ENCODE results near the gene PPFIBP2.

Gene PPFIBP2

GRCh38 chr11:7689239-7689638 is 175.4 kb downstream of the PPFIBP2 start:
- Histone ChIP-seq H3K36me3 (ENCODE audit: insufficient read depth, low read length) (no peaks in the 10 kb centered on the region), H4K20me1 (ENCODE audit: insufficient read depth, low read length) (no peaks in the 10 kb centered on the region), H3K9ac (ENCODE audit: low read length) (no peak overlapping the region), H3K27ac (ENCODE audit: low read depth, low read length, poor library complexity, severe bottlenecking) (no peak overlapping the region), H3K4me3 (ENCODE audit: low read depth, low read length, poor library complexity, severe bottlenecking) (no peak overlapping the region), H3F3A (ENCODE audit: insufficient read depth, low read length) (no peaks in the 10 kb centered on the region), H3K9me2 (ENCODE audit: low read depth, low read length) (no peaks in the 10 kb centered on the region), H3K9me3 (ENCODE audit: low read length) (no peaks in the 10 kb centered on the region), H3K27me3 (ENCODE audit: insufficient read depth, low read length) (no peaks in the 10 kb centered on the region), H3K79me2 (ENCODE audit: insufficient read depth, low read length) (no peaks in the 10 kb centered on the region), H3K4me2 (ENCODE audit: low read length) (no peak overlapping the region), H3K4me1 (ENCODE audit: insufficient read depth, low read length, severe bottlenecking) (peaks cover under 1% of the 10 kb centered on the region), H2AFZ (ENCODE audit: low read length) (no peak overlapping the region)
- TF ChIP-seq EZH2 (IDR thresholded peaks at IDR 0.05; ENCODE audit: borderline replicate concordance, low read length) (no peak), CTCF (IDR thresholded peaks at IDR 0.05; ENCODE audit: low read length) (no peak)

GRCh38 chr11:7690648-7691047 is 176.8 kb downstream of the PPFIBP2 start:
- TF ChIP-seq CTCF (IDR thresholded peaks at IDR 0.05; ENCODE audit: low read length): no peak
- no peak for TF ChIP-seq EZH2 (IDR thresholded peaks at IDR 0.05; ENCODE audit: borderline replicate concordance, low read length)
- H3K4me1 ChIP-seq (ENCODE audit: insufficient read depth, low read length, severe bottlenecking): peaks cover 4% of the 10 kb centered on the region
- no peak overlapping the region for H3K27ac ChIP-seq (ENCODE audit: low read depth, low read length, poor library complexity, severe bottlenecking)
- H3K4me3 ChIP-seq (ENCODE audit: low read depth, low read length, poor library complexity, severe bottlenecking): no peak overlapping the region
- H3K27me3 ChIP-seq (ENCODE audit: insufficient read depth, low read length): no peaks in the 10 kb centered on the region
- H3F3A ChIP-seq (ENCODE audit: insufficient read depth, low read length): no peaks in the 10 kb centered on the region
- H3K79me2 ChIP-seq (ENCODE audit: insufficient read depth, low read length): no peaks in the 10 kb centered on the region
- no peaks in the 10 kb centered on the region for H3K9me3 ChIP-seq (ENCODE audit: low read length)
- no peak overlapping the region for H3K9ac ChIP-seq (ENCODE audit: low read length)
- H3K36me3 ChIP-seq (ENCODE audit: insufficient read depth, low read length): no peaks in the 10 kb centered on the region
- no peak overlapping the region for H3K4me2 ChIP-seq (ENCODE audit: low read length)
- H4K20me1 ChIP-seq (ENCODE audit: insufficient read depth, low read length): no peaks in the 10 kb centered on the region
- H3K9me2 ChIP-seq (ENCODE audit: low read depth, low read length): no peaks in the 10 kb centered on the region
- no peak overlapping the region for H2AFZ ChIP-seq (ENCODE audit: low read length)

- no peak overlapping the region for H2AFZ ChIP-seq (ENCODE audit: low read length)
- peaks cover 4% of the 10 kb centered on the region for H3K4me1 ChIP-seq (ENCODE audit: insufficient read depth, low read length, severe bottlenecking)
- TF ChIP-seq CTCF (IDR thresholded peaks at IDR 0.05; ENCODE audit: low read length) (no peak), EZH2 (IDR thresholded peaks at IDR 0.05; ENCODE audit: borderline replicate concordance, low read length) (no peak)
Measured at GRCh38 chr11:7691759-7692350, 178.1 kb downstream of the PPFIBP2 start.

More at GRCh38 chr11:7691759-7692350, 178.1 kb downstream of the PPFIBP2 start:
- Histone ChIP-seq H3K27ac (ENCODE audit: low read depth, low read length, poor library complexity, severe bottlenecking) (no peak overlapping the region), H3K27me3 (ENCODE audit: insufficient read depth, low read length) (no peaks in the 10 kb centered on the region), H3K9me2 (ENCODE audit: low read depth, low read length) (no peaks in the 10 kb centered on the region), H3K79me2 (ENCODE audit: insufficient read depth, low read length) (no peaks in the 10 kb centered on the region), H3K36me3 (ENCODE audit: insufficient read depth, low read length) (no peaks in the 10 kb centered on the region), H3F3A (ENCODE audit: insufficient read depth, low read length) (no peaks in the 10 kb centered on the region), H3K9me3 (ENCODE audit: low read length) (no peaks in the 10 kb centered on the region), H3K4me2 (ENCODE audit: low read length) (no peak overlapping the region), H3K9ac (ENCODE audit: low read length) (no peak overlapping the region), H4K20me1 (ENCODE audit: insufficient read depth, low read length) (no peaks in the 10 kb centered on the region), H3K4me3 (ENCODE audit: low read depth, low read length, poor library complexity, severe bottlenecking) (no peak overlapping the region)
